Erythroblast (primary cell): ENCODE data around the gene SHD.

Experiments used
- GATA1 ChIP-seq: IDR thresholded peaks from 2 replicates; pipeline ENCODE4 v1.6.1; 2011; ENCODE audit warnings: low read depth, mild to moderate bottlenecking, control low read depth, low read length, moderate library complexity
- POLR2A ChIP-seq: IDR thresholded peaks from 2 replicates; pipeline ENCODE4 v1.6.1; 2011; ENCODE audit warnings: mild to moderate bottlenecking, low read length

- TF ChIP-seq POLR2A: no peak
- TF ChIP-seq GATA1: no peak
Observed at GRCh38 chr19:4316956-4317355, 37.9 kb downstream of the SHD start.
